ENCODE data around the gene TCEAL9. TPM values are rescaled to one million over a fixed set of nuclear protein-coding genes. Genes with fewer than 3 reads are reported as not detected.

The TCEAL9 gene
- total RNA-seq, 4 donors from 2014 or later, result 52.9 to 86.7 (median 78.3) TPM

DNA sequence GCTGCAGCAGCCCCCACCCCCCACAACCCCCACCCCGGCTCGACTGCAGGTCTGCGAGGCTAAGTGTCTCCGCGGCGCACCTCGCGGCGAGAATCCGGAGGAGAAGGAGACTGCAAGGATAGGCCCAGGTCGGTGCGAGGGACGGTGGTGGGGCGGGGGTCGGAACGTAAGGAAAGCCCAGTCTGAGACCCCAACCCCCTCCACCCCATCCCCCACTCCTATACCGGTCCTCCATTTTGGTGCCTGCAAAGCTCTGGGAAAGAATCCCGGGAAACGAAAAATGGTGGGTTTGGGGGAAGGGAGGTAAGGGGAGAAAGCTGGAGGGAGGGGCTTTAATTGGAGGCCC is 20.6 kb downstream of the TCEAL9 start:
- peak overlapping the region; percentile 67 to 86 (median 82) for H3K27ac ChIP-seq
- H3K9me3 ChIP-seq, result no peaks in the 10 kb centered on the region
- TF ChIP-seq POLR2AphosphoS5 (IDR thresholded peaks at IDR 0.05) (no peak), EP300 (IDR thresholded peaks at IDR 0.05) (no peak), CTCF (IDR thresholded peaks at IDR 0.05) (no peak), POLR2A (IDR thresholded peaks at IDR 0.05) (no peak)
- peak; percentile 36 for ATAC-seq
- no CpG with 5 or more reads among the region's 19 CpGs for WGBS, 2 donors (ENCODE audit: low coverage in 1 of 2)
- H3K4me3 ChIP-seq, result peak overlapping the region; percentile 77 to 96
- peaks cover 0 to 16% (median 0%) of the 10 kb centered on the region in 3 donors for H3K4me1 ChIP-seq
- H3K36me3 ChIP-seq, result no peaks in the 10 kb centered on the region
- no peaks in the 10 kb centered on the region for H3K27me3 ChIP-seq

DNA sequence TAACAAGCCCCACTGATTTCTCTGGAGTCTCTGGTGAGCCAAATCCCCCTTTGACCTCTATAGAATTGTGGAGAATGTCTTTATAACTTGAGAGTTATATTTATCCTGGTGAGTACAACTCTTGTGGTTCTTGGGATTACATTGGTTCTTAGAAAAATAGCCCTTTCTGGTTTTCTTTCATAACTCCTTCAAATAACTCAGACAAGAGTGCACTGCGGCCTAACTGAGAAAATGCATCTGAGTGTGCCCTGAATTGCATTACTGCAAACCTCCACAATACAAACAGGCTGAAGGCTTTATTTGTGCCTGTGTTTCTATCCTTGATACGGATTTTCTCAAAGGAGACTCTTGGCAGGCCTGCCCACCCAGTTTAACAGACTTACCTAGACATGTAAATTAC is 22.7 kb downstream of the TCEAL9 start:
- Histone ChIP-seq H3K4me1 (peaks cover 0 to 16% (median 0%) of the 10 kb centered on the region in 3 donors), H3K9me3 (no peaks in the 10 kb centered on the region), H3K27me3 (no peaks in the 10 kb centered on the region), H3K27ac (no peak overlapping the region), H3K4me3 (no peak overlapping the region), H3K36me3 (no peaks in the 10 kb centered on the region)
- no peak for TF ChIP-seq CTCF (IDR thresholded peaks at IDR 0.05)
- no peak for TF ChIP-seq POLR2A (IDR thresholded peaks at IDR 0.05)
- TF ChIP-seq POLR2AphosphoS5 (IDR thresholded peaks at IDR 0.05), result no peak
- no peak for TF ChIP-seq EP300 (IDR thresholded peaks at IDR 0.05)
- 65% methylated on average over 2 of the region's 2 CpGs; no CpG with 5 or more reads in 1 of the 2 donors for WGBS, 2 donors (ENCODE audit: low coverage in 1 of 2)
- no peak for ATAC-seq

- Histone ChIP-seq H3K4me1 (peaks cover 0 to 7% (median 0%) of the 10 kb centered on the region in 3 donors), H3K27me3 (no peaks in the 10 kb centered on the region), H3K36me3 (no peaks in the 10 kb centered on the region), H3K9me3 (no peaks in the 10 kb centered on the region), H3K27ac (no peak overlapping the region), H3K4me3 (no peak overlapping the region)
- no peak for ATAC-seq
- TF ChIP-seq POLR2AphosphoS5 (IDR thresholded peaks at IDR 0.05) (no peak), CTCF (IDR thresholded peaks at IDR 0.05) (no peak), POLR2A (IDR thresholded peaks at IDR 0.05) (no peak), EP300 (IDR thresholded peaks at IDR 0.05) (no peak)
- WGBS, 2 donors (ENCODE audit: low coverage in 1 of 2), result 50% methylated on average over 1 of the region's 1 CpG
Measured at GRCh38 chrX:103382877-103383276, 26.6 kb downstream of the TCEAL9 start.

- peak overlapping the region in 1 of 4 donors; percentile 38 for H3K27ac ChIP-seq
- no peak overlapping the region for H3K4me3 ChIP-seq
Measured at GRCh38 chrX:103384672-103385071, 28.4 kb downstream of the TCEAL9 start.

More at GRCh38 chrX:103384672-103385071, 28.4 kb downstream of the TCEAL9 start:
- TF ChIP-seq POLR2A (IDR thresholded peaks at IDR 0.05), result no peak
- TF ChIP-seq EP300 (IDR thresholded peaks at IDR 0.05), result no peak
- no peak for TF ChIP-seq POLR2AphosphoS5 (IDR thresholded peaks at IDR 0.05)
- no peak for TF ChIP-seq CTCF (IDR thresholded peaks at IDR 0.05)
- H3K4me1 ChIP-seq, result no peaks in the 10 kb centered on the region
- H3K27me3 ChIP-seq, result no peaks in the 10 kb centered on the region
- 20% methylated on average over 1 of the region's 2 CpGs; no CpG with 5 or more reads in 1 of the 2 donors for WGBS, 2 donors (ENCODE audit: low coverage in 1 of 2)
- H3K9me3 ChIP-seq, result no peaks in the 10 kb centered on the region
- no peak for ATAC-seq
- no peaks in the 10 kb centered on the region for H3K36me3 ChIP-seq

Measured in gastroesophageal sphincter (tissue), 4 donors.